CD1c-positive myeloid dendritic cell (primary cell): ENCODE measurements around the gene NUP50.
A peak's percentile ranks its signal among the peaks of the same experiment; 100 is the strongest.

ENCODE experiments used
- DNase-seq: peaks from one replicate; pipeline ENCODE4 v3.0.0-alpha.2; 2016; ENCODE audit errors: extremely low spot score

The NUP50 gene

GRCh38 chr22:45208993-45209838, 45.5 kb downstream of the NUP50 start:
- peak; percentile 55 for DNase-seq

GRCh38 chr22:45210174-45210573, 46.4 kb downstream of the NUP50 start:
- DNase-seq = no peak

- DNase-seq = no peak
Observed at GRCh38 chr22:45210577-45210976, 46.9 kb downstream of the NUP50 start.

GRCh38 chr22:45210991-45211390, 47.3 kb downstream of the NUP50 start:
- DNase-seq = no peak

- peak; percentile 46 for DNase-seq
Observed at GRCh38 chr22:45211435-45211834, 47.7 kb downstream of the NUP50 start.

- DNase-seq = no peak
Observed at GRCh38 chr22:45211848-45212247, 48.1 kb downstream of the NUP50 start.

GRCh38 chr22:45212306-45212709, 48.6 kb downstream of the NUP50 start:
- DNase-seq = peak; percentile 57

- DNase-seq = peak; percentile 90
Observed at GRCh38 chr22:45212992-45213751, 49.4 kb downstream of the NUP50 start.

- no peak for DNase-seq
Observed at GRCh38 chr22:45216133-45217003, 52.6 kb downstream of the NUP50 start.

- no peak for DNase-seq
Observed at GRCh38 chr22:45217345-45217744, 53.6 kb downstream of the NUP50 start.

GRCh38 chr22:45217806-45218205, 54.1 kb downstream of the NUP50 start:
- DNase-seq = no peak

- peak; percentile 95 for DNase-seq
Observed at GRCh38 chr22:45218976-45219375, 55.3 kb downstream of the NUP50 start.

- DNase-seq = peak; percentile 51
Observed at GRCh38 chr22:45221201-45221600, 57.5 kb downstream of the NUP50 start.

- DNase-seq = no peak
Observed at GRCh38 chr22:45223304-45224117, 59.8 kb downstream of the NUP50 start.

- no peak for DNase-seq
Observed at GRCh38 chr22:45224331-45224730, 60.6 kb downstream of the NUP50 start.

GRCh38 chr22:45224988-45225731, 61.4 kb downstream of the NUP50 start:
- peak; percentile 73 for DNase-seq

GRCh38 chr22:45225732-45226502, 62.2 kb downstream of the NUP50 start:
- peak; percentile 85 for DNase-seq

GRCh38 chr22:45226503-45227186, 62.9 kb downstream of the NUP50 start:
- DNase-seq = peak; percentile 98
